GM23248 (cell line): ENCODE measurements around the gene COPA. TPM values are rescaled to one million over a fixed set of nuclear protein-coding genes. Genes with fewer than 3 reads are reported as not detected.

Source experiments
- DNase-seq: peaks from one replicate; pipeline ENCODE4 v3.0.0-alpha.2; 2015
- H2AFZ ChIP-seq: fragments of 200-600 bp; sonication (generic); 2 replicates; pipeline ENCODE4 v1.6.1; 2016; ENCODE audit warnings: antibody characterized with exemption
- H3F3A ChIP-seq: fragments of 200-600 bp; sonication (generic); 2 replicates; pipeline ENCODE4 v1.6.1; 2016; ENCODE audit warnings: mild to moderate bottlenecking, antibody characterized with exemption, mixed run types; ENCODE audit not compliant: insufficient read depth
- H3K27ac ChIP-seq: fragments of 200-600 bp; sonication (generic); 2 replicates; pipeline ENCODE4 v1.5.1; 2016; ENCODE audit warnings: mild to moderate bottlenecking
- H3K27me3 ChIP-seq: fragments of 200-600 bp; sonication (generic); replicated peaks from 2 replicates; pipeline ENCODE4 v1.6.1; 2016; ENCODE audit warnings: mild to moderate bottlenecking; ENCODE audit not compliant: insufficient read depth
- H3K36me3 ChIP-seq: fragments of 200-600 bp; sonication (generic); 2 replicates; pipeline ENCODE4 v1.6.1; 2016; ENCODE audit warnings: low read depth, mild to moderate bottlenecking
- H3K4me1 ChIP-seq: fragments of 200-600 bp; sonication (generic); 2 replicates; pipeline ENCODE4 v1.6.1; 2016; ENCODE audit warnings: mild to moderate bottlenecking; ENCODE audit not compliant: insufficient read depth
- H3K4me2 ChIP-seq: fragments of 200-600 bp; sonication (generic); one replicate; pipeline ENCODE4 v1.6.1; 2016; ENCODE audit warnings: mild to moderate bottlenecking; ENCODE audit not compliant: unreplicated experiment
- H3K4me3 ChIP-seq: fragments of 200-600 bp; sonication (generic); 2 replicates; pipeline ENCODE4 v1.5.1; 2016; ENCODE audit warnings: mild to moderate bottlenecking
- H3K79me2 ChIP-seq: fragments of 200-600 bp; sonication (generic); 2 replicates; pipeline ENCODE4 v1.6.1; 2016; ENCODE audit warnings: mild to moderate bottlenecking; ENCODE audit not compliant: insufficient read depth
- H3K9ac ChIP-seq: fragments of 200-600 bp; sonication (generic); 2 replicates; pipeline ENCODE4 v1.6.1; 2016; ENCODE audit warnings: mild to moderate bottlenecking
- H3K9me2 ChIP-seq: fragments of 200-600 bp; sonication (generic); 2 replicates; pipeline ENCODE4 v1.6.1; 2016; ENCODE audit warnings: mixed run types, mild to moderate bottlenecking, moderate library complexity; ENCODE audit not compliant: insufficient read depth
- H3K9me3 ChIP-seq: fragments of 200-600 bp; sonication (generic); one replicate; pipeline ENCODE4 v1.6.1; 2017; ENCODE audit warnings: low read depth
- H4K20me1 ChIP-seq: fragments of 200-600 bp; sonication (generic); 2 replicates; pipeline ENCODE4 v1.6.0; 2016; ENCODE audit not compliant: insufficient read depth
- EZH2 ChIP-seq: fragments of 200-600 bp; sonication (generic); IDR thresholded peaks from 2 replicates; pipeline ENCODE4 v1.6.1; 2018; ENCODE audit warnings: antibody characterized with exemption, mild to moderate bottlenecking; ENCODE audit not compliant: insufficient read depth, poor library complexity, severe bottlenecking
- EZH2phosphoT487 ChIP-seq: fragments of 200-600 bp; sonication (generic); IDR thresholded peaks from 2 replicates; pipeline ENCODE4 v1.6.1; 2018; ENCODE audit warnings: antibody characterized with exemption, moderate library complexity, mild to moderate bottlenecking, low read depth; ENCODE audit not compliant: insufficient read depth
- WGBS, 2 experiments: methylation state at CpG; one replicate each; pipeline ENCODE4 v1.1.6; 2015 to 2017; ENCODE audit warnings: low lambda C conversion rate in 2 of 2, low coverage in 1 of 2; ENCODE audit errors: missing lambda C conversion rate in 2 of 2; 5-methylcytosine and 5-hydroxymethylcytosine counted together
- in situ Hi-C: fragments of 300-500 bp; cut with MboI; formaldehyde crosslinking; loops from 2 replicates; pipeline ENCODE4 v1.15.0; 2020
- polyA plus RNA-seq: library from polyadenylated mRNA; unstranded; fragments of >200 nt; fragmentation: Nextera tagmentation; extraction: Ambion mirVana; gene quantifications from 2 replicates; pipeline ENCODE4 v1.2.1, GENCODE V29; 2016
- total RNA-seq: library from RNA; depleted of rRNA; stranded (reverse); fragments of >200 nt; shearing (Covaris generic); gene quantifications from 2 replicates; pipeline ENCODE4 v1.2.3, GENCODE V29; 2014

The COPA gene
- total and polyA plus RNA-seq, 2 experiments from 2014 or later, result 194 to 212 TPM

DNA sequence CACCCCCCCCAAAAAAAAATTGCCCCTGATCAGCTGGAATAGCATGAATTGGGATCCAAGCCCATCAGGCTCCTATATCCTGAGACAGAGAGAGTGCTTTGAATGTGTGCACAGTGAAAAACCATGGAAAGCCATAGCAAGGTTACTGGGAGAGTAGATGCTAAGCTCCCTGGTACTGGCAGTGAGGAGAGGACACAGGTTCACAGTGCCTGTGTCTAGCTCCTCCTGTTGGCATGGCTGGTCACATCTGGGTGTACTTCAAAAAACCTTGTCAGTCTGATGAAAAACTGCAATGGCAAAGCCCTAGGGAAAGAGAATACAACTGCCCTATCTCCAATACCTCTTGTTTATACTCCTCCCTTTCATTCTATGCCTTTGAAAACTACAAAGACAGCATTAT is 12.9 kb downstream of the COPA start:
- Histone ChIP-seq H4K20me1 (no peaks in the 10 kb centered on the region), H3K9me2 (no peaks in the 10 kb centered on the region), H3K27me3 (no peaks in the 10 kb centered on the region), H3K79me2 (peaks cover 100% of the 10 kb centered on the region), H3K4me1 (no peaks in the 10 kb centered on the region), H2AFZ (no peak overlapping the region), H3K4me2 (no peak overlapping the region), H3K27ac (no peak overlapping the region), H3K9me3 (no peaks in the 10 kb centered on the region), H3K36me3 (peaks cover 99% of the 10 kb centered on the region), H3K9ac (no peak overlapping the region), H3K4me3 (no peak overlapping the region), H3F3A (peaks cover 55% of the 10 kb centered on the region; the same call in 1 of the 2 replicates)
- no peak for TF ChIP-seq EZH2
- TF ChIP-seq EZH2phosphoT487, result no peak
- in situ Hi-C loops, result no loop called here
- DNase-seq, result no peak

DNA sequence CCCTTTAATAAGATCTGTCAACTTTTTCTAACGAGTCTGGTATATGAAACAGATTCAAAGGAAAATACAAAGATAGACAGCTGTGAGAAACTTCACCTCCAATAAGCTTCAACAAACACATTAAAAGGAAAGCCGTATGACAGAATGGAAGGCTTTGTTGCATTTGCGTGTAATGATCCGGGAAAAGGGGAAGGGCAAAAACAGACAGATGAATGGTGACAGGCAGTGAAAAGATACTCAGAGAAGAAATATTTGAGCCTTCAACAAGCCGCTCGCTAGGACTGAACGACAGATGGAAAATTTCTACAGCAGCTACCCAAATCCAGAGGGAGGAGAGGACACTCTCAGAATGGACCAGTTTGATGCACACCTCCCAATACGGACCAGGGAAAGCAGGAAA is 14.9 kb downstream of the COPA start:
- Histone ChIP-seq H3K79me2 (peaks cover 100% of the 10 kb centered on the region), H3K36me3 (peaks cover 94% of the 10 kb centered on the region), H4K20me1 (no peaks in the 10 kb centered on the region), H3K27me3 (no peaks in the 10 kb centered on the region), H2AFZ (no peak overlapping the region), H3K9me3 (no peaks in the 10 kb centered on the region), H3F3A (peaks cover 51% of the 10 kb centered on the region; the same call in 1 of the 2 replicates), H3K4me3 (no peak overlapping the region), H3K9me2 (no peaks in the 10 kb centered on the region), H3K27ac (no peak overlapping the region), H3K4me2 (no peak overlapping the region), H3K4me1 (no peaks in the 10 kb centered on the region), H3K9ac (no peak overlapping the region)
- TF ChIP-seq EZH2phosphoT487 (no peak), EZH2 (no peak)
- in situ Hi-C loops, result no loop called here
- no peak for DNase-seq
- 84 to 85% methylated on average over 8 of the region's 8 CpGs for WGBS, 2 experiments

DNA sequence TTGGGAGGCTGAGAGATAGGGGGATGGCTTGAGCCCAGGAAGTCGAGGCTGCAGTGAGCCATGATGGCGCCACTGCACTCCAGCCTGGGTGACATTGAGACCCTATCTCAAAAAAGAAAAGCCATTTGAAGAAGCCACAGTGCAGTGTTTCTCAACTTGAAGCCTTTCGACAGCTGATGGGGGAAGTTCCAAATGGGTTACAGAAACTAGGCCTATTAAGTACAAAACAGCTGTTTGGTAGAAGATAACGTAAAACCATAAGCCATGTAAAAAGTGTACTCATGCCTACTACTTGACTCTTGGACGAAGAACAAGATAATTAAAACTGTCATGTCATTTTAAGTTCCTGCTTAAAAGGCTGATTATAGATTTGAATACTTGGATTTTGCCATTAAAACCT is 16.6 kb downstream of the COPA start:
- H3K79me2 ChIP-seq, result peaks cover 100% of the 10 kb centered on the region
- 89 to 90% methylated on average over 5 of the region's 5 CpGs for WGBS, 2 experiments
- TF ChIP-seq EZH2 (no peak), EZH2phosphoT487 (no peak)
- H3K9ac ChIP-seq, result no peak overlapping the region
- H3F3A ChIP-seq, result peaks cover 44% of the 10 kb centered on the region; the same call in 1 of the 2 replicates
- peaks cover 92% of the 10 kb centered on the region for H3K36me3 ChIP-seq
- no peaks in the 10 kb centered on the region for H3K4me1 ChIP-seq
- H2AFZ ChIP-seq, result no peak overlapping the region
- no peak overlapping the region for H3K27ac ChIP-seq
- H3K4me3 ChIP-seq, result no peak overlapping the region
- no peaks in the 10 kb centered on the region for H3K9me3 ChIP-seq
- H4K20me1 ChIP-seq, result no peaks in the 10 kb centered on the region
- DNase-seq, result no peak
- in situ Hi-C loops, result no loop called here
- no peaks in the 10 kb centered on the region for H3K9me2 ChIP-seq
- H3K4me2 ChIP-seq, result no peak overlapping the region
- H3K27me3 ChIP-seq, result no peaks in the 10 kb centered on the region

DNA sequence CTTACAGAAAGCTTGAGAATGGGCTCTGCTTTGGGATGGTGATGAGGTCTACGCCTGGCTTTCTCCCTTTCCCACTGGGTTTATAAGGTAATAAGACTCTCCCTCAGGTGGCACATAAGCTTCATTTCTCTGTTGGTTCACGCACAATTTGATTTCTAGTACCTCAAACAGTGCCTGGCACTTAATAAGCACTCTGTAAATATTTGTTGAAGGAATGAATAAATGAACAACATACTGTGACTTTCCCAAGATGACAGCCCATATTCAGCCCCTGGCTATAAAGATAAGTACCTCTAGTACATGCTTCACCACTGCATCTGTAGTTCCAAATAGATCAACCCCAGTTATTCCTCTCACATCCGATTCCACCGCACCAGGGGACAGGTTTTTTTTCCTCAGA is 17.8 kb downstream of the COPA start:
- WGBS, 2 experiments, result 94 to 95% methylated on average over 4 of the region's 4 CpGs
- H3F3A ChIP-seq, result peaks cover 39% of the 10 kb centered on the region; the same call in 1 of the 2 replicates
- peaks cover 85% of the 10 kb centered on the region for H3K36me3 ChIP-seq
- H3K4me1 ChIP-seq, result no peaks in the 10 kb centered on the region
- peaks cover 100% of the 10 kb centered on the region for H3K79me2 ChIP-seq
- H2AFZ ChIP-seq, result no peak overlapping the region
- DNase-seq, result no peak
- no peak overlapping the region for H3K9ac ChIP-seq
- H3K9me2 ChIP-seq, result no peaks in the 10 kb centered on the region
- no peaks in the 10 kb centered on the region for H3K27me3 ChIP-seq
- TF ChIP-seq EZH2phosphoT487 (no peak), EZH2 (no peak)
- H3K9me3 ChIP-seq, result no peaks in the 10 kb centered on the region
- no peak overlapping the region for H3K27ac ChIP-seq
- no peak overlapping the region for H3K4me3 ChIP-seq
- in situ Hi-C loops, result no loop called here
- no peak overlapping the region for H3K4me2 ChIP-seq
- H4K20me1 ChIP-seq, result peaks cover under 1% of the 10 kb centered on the region; the same call in 1 of the 2 replicates

DNA sequence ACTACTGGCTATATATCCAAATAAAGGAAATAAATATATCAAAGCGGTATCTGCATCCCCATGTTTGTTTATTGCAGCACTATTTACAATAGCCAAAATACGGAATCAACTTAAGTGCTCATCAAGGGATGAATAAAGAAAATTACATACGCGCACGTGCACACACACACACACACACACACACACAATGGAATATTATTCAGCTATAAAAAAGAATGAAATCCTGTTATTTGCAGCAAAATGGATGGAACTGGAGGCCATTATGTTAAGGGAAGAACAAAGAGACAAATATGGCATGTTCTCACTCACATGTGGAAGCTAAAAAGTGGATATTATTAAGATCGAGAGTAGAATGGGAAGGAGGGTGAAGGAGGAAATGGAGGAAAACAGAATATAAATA is 20.2 kb downstream of the COPA start:
- peaks cover 79% of the 10 kb centered on the region for H3K36me3 ChIP-seq

More for the DNA sequence above, 20.2 kb downstream of the COPA start:
- Histone ChIP-seq H3K9me2 (no peaks in the 10 kb centered on the region), H2AFZ (no peak overlapping the region), H3K9me3 (no peaks in the 10 kb centered on the region), H3F3A (peaks cover 30% of the 10 kb centered on the region; the same call in 1 of the 2 replicates), H3K27ac (no peak overlapping the region), H4K20me1 (peaks cover 6% of the 10 kb centered on the region; the same call in 1 of the 2 replicates), H3K79me2 (peaks cover 98% of the 10 kb centered on the region), H3K9ac (no peak overlapping the region), H3K27me3 (no peaks in the 10 kb centered on the region), H3K4me1 (no peaks in the 10 kb centered on the region), H3K4me3 (no peak overlapping the region), H3K4me2 (no peak overlapping the region)
- WGBS, 2 experiments, result 96 to 98% methylated on average over 6 of the region's 6 CpGs
- no peak for TF ChIP-seq EZH2
- TF ChIP-seq EZH2phosphoT487, result no peak
- DNase-seq, result no peak
- in situ Hi-C loops, result no loop called here
